ENCODE results near the gene SNAPC4.

- TF ChIP-seq CTCF (IDR thresholded peaks at IDR 0.05) (no peak), TCF7L2 (IDR thresholded peaks at IDR 0.05; ENCODE audit: low read depth, low read length) (no peak), REST (IDR thresholded peaks at IDR 0.05; ENCODE audit: insufficient read depth in 1 of 2, low read depth in 2 of 2, low read length in 1 of 2) (no peak), POLR2AphosphoS5 (IDR thresholded peaks at IDR 0.05; ENCODE audit: low read depth, low read length) (no peak)
These were observed 42.0 kb downstream of the SNAPC4 start for GRCh38 chr9:136358016-136358415.
